Activated CD8-positive, alpha-beta T cell treated with anti-CD3 and anti-CD28 coated beads, Interleukin-2, amount 10 ng/mL, durations not matched to agents 7 days and 5 days (primary cell): ENCODE data around the gene PAN3. TPM values are rescaled to one million over a fixed set of nuclear protein-coding genes. Genes with fewer than 3 reads are reported as not detected.

Experiments
- total RNA-seq, 2 experiments: library from RNA; stranded (reverse); gene quantifications; one replicate each; pipeline ENCODE4 v1.2.3, GENCODE V29; 2021

The PAN3 gene
- total RNA-seq, 2 experiments from 2014 or later = 40.2 to 42.2 TPM

Other genes starting within 250 kb of the PAN3 start
- gene PDX1, start 218.5 kb upstream of the PAN3 start, total RNA-seq = not detected
- not detected for gene CDX2, start 169.2 kb upstream of the PAN3 start, total RNA-seq
- not detected for gene URAD, start 149.9 kb upstream of the PAN3 start, total RNA-seq
- not detected for gene FLT3, start 38.0 kb upstream of the PAN3 start, total RNA-seq